WERI-Rb-1 (cell line): ENCODE measurements around the gene ACOD1.
"Not testable (repeated sequence)": the region's sequence is repeated elsewhere in the genome, so short reads cannot be mapped to it uniquely, and the experiment has no call there.

Experiments
- DNase-seq: peaks from one replicate; pipeline ENCODE4 v3.0.0-alpha.2; 2020
- H3K27ac ChIP-seq: fragments of 250-450 bp; sonication (Bioruptor Pico); 2 replicates; pipeline ENCODE4 v1.5.1; 2020; ENCODE audit warnings: mild to moderate bottlenecking, moderate library complexity
- H3K27me3 ChIP-seq: fragments of 250-450 bp; sonication (Bioruptor Pico); 2 replicates; pipeline ENCODE4 v1.5.1; 2021; ENCODE audit warnings: mild to moderate bottlenecking, low read depth, moderate library complexity; ENCODE audit not compliant: insufficient read depth, severe bottlenecking
- H3K36me3 ChIP-seq: fragments of 250-450 bp; sonication (Bioruptor Pico); 2 replicates; pipeline ENCODE4 v1.5.1; 2020; ENCODE audit warnings: mild to moderate bottlenecking, moderate library complexity
- H3K4me3 ChIP-seq: 2 replicates; pipeline ENCODE4 v1.5.1; 2011; ENCODE audit warnings: low read depth, mild to moderate bottlenecking, control low read depth, low read length
- H3K9me3 ChIP-seq: fragments of 250-450 bp; sonication (Bioruptor Pico); 2 replicates; pipeline ENCODE4 v1.5.1; 2021; ENCODE audit warnings: mild to moderate bottlenecking, moderate library complexity; ENCODE audit not compliant: severe bottlenecking
- CTCF ChIP-seq: IDR thresholded peaks from 2 replicates; pipeline ENCODE4 v1.5.1; 2011; ENCODE audit warnings: low read depth, mild to moderate bottlenecking, control low read depth, inconsistent platforms, low read length

The ACOD1 gene

DNA sequence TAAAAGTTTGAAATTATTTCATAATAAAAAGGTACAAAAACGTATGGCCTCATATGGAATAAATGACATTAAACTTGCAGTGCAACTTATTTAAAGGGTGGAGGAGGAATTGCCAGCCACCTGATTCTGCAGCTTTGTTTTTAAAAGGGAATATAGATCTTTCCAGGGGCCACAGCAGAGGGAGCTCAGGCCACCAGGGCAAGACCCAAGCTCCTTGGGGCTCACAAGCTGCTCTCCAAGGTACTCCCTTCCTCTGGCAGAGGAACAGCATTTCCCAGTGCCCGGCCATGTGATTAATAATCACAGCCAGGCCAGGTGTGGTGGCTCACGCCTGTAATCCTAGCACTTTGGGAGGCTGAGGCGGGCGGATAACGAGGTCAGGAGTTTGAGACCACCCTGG lies 6.2 kb downstream of the ACOD1 start:
- H3K27me3 ChIP-seq = no peaks in the 10 kb centered on the region
- H3K4me3 ChIP-seq = no peak overlapping the region
- no peak overlapping the region for H3K27ac ChIP-seq
- no peaks in the 10 kb centered on the region for H3K36me3 ChIP-seq
- no peaks in the 10 kb centered on the region for H3K9me3 ChIP-seq
- no peak for TF ChIP-seq CTCF
- DNase-seq = no peak

DNA sequence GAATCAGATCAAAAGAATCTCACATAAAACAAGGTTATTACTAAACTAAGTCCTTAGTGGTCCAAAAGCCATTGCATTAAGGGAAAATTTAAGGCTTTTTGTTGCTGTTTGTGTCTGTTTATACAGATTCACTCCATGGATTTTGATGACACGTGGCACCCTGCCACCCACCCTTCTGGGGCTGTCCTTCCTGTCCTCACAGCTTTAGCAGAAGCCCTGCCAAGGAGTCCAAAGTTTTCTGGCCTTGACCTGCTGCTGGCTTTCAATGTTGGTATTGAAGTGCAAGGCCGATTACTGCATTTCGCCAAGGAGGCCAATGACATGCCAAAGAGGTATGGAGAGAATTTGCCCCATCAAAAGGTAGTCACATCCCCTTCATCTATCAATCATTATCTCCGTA lies 6.9 kb downstream of the ACOD1 start:
- DNase-seq = no peak
- no peak for TF ChIP-seq CTCF
- no peaks in the 10 kb centered on the region for H3K36me3 ChIP-seq

DNA sequence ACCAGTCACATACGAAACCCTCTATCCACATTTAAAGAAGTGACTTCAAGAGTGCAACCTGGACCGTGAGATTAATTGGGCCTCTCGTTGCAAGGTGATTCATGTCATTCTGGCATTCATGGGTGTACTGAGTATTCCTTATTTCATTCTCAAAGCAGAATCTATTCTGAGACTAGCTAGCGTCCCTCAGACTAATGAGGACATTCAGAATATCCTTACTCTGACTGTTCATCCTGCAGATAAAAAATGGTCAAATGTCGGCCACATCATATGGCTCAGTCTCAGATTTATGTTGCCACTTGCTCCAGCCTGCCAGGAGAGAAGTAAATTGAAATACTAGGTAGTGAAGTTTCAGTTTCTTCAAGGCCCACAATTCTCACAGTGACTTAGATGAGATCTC lies 7.3 kb downstream of the ACOD1 start:
- Histone ChIP-seq H3K4me3 (no peak overlapping the region), H3K27me3 (no peaks in the 10 kb centered on the region), H3K9me3 (no peaks in the 10 kb centered on the region), H3K27ac (no peak overlapping the region), H3K36me3 (no peaks in the 10 kb centered on the region)
- no peak for DNase-seq
- TF ChIP-seq CTCF = no peak

More for the DNA sequence above, 6.9 kb downstream of the ACOD1 start:
- Histone ChIP-seq H3K4me3 (no peak overlapping the region), H3K27ac (no peak overlapping the region), H3K27me3 (no peaks in the 10 kb centered on the region), H3K9me3 (no peaks in the 10 kb centered on the region)

GRCh38 chr13:76958841-76959432 lies 10.6 kb downstream of the ACOD1 start:
- TF ChIP-seq CTCF = no peak
- Histone ChIP-seq H3K27me3 (no peaks in the 10 kb centered on the region), H3K36me3 (no peaks in the 10 kb centered on the region)

GRCh38 chr13:76959734-76960133 lies 11.4 kb downstream of the ACOD1 start:
- H3K9me3 ChIP-seq, H3K4me3 ChIP-seq, H3K27me3 ChIP-seq, H3K36me3 ChIP-seq, DNase-seq, H3K27ac ChIP-seq: not testable (repeated sequence)

More at GRCh38 chr13:76958841-76959432, 10.6 kb downstream of the ACOD1 start:
- DNase-seq = no peak
- Histone ChIP-seq H3K4me3 (no peak overlapping the region), H3K27ac (no peak overlapping the region), H3K9me3 (no peaks in the 10 kb centered on the region)

- Histone ChIP-seq H3K27ac (no peak overlapping the region), H3K36me3 (no peaks in the 10 kb centered on the region), H3K4me3 (no peak overlapping the region), H3K9me3 (no peaks in the 10 kb centered on the region), H3K27me3 (no peaks in the 10 kb centered on the region)
- no peak for TF ChIP-seq CTCF
- no peak for DNase-seq
Observed at GRCh38 chr13:76965759-76966421, 17.6 kb downstream of the ACOD1 start.
